Central memory CD8-positive, alpha-beta T cell (primary cell): ENCODE measurements around the gene BPIFB6.

ENCODE experiments used
- ATAC-seq: fragments of 150-1000 bp; cut with Tn5 transposase; replicated peaks from 2 replicates; pipeline ENCODE4 v1.10.0; 2022; ENCODE audit warnings: mild to moderate bottlenecking, moderate FRiP score, moderate number of reproducible peaks; ENCODE audit not compliant: poor library complexity, severe bottlenecking; ENCODE audit errors: extremely low read depth
- DNase-seq, 2 donors: peaks; one replicate each; pipeline ENCODE4 v3.0.0; 2021; ENCODE audit warnings: low spot score in 2 of 2
- H3K27ac Mint-ChIP-seq: one replicate; pipeline ENCODE4 v1.8.0; 2022; ENCODE audit warnings: low read depth, mild to moderate bottlenecking, moderate library complexity, mixed read lengths
- H3K27me3 Mint-ChIP-seq: one replicate; pipeline ENCODE4 v1.8.0; 2022; ENCODE audit warnings: mixed read lengths
- H3K36me3 Mint-ChIP-seq: one replicate; pipeline ENCODE4 v1.8.0; 2022; ENCODE audit warnings: mild to moderate bottlenecking, moderate library complexity, mixed read lengths; ENCODE audit not compliant: insufficient read depth
- H3K4me1 Mint-ChIP-seq: one replicate; pipeline ENCODE4 v1.8.0; 2022; ENCODE audit warnings: mixed read lengths
- H3K4me3 Mint-ChIP-seq: one replicate; pipeline ENCODE4 v1.8.0; 2022; ENCODE audit warnings: mild to moderate bottlenecking, moderate library complexity, mixed read lengths
- H3K9me3 Mint-ChIP-seq: one replicate; pipeline ENCODE4 v1.8.0; 2022; ENCODE audit warnings: mixed read lengths

The BPIFB6 gene

GRCh38 chr20:33071198-33071597, 39.8 kb downstream of the BPIFB6 start:
- Mint-ChIP-seq H3K4me1 (peaks cover 13% of the 10 kb centered on the region), H3K9me3 (no peaks in the 10 kb centered on the region), H3K27ac (no peak overlapping the region), H3K36me3 (no peaks in the 10 kb centered on the region), H3K27me3 (no peaks in the 10 kb centered on the region), H3K4me3 (no peak overlapping the region)
- ATAC-seq (no peak), DNase-seq (no peak)

GRCh38 chr20:33072362-33072761, 40.9 kb downstream of the BPIFB6 start:
- Mint-ChIP-seq H3K4me3 (no peak overlapping the region), H3K36me3 (no peaks in the 10 kb centered on the region), H3K4me1 (peaks cover 13% of the 10 kb centered on the region), H3K27me3 (no peaks in the 10 kb centered on the region), H3K27ac (no peak overlapping the region), H3K9me3 (no peaks in the 10 kb centered on the region)
- no peak for ATAC-seq
- no peak for DNase-seq

- Mint-ChIP-seq H3K36me3 (no peaks in the 10 kb centered on the region), H3K27me3 (no peaks in the 10 kb centered on the region), H3K4me1 (peaks cover 13% of the 10 kb centered on the region), H3K27ac (no peak overlapping the region), H3K9me3 (no peaks in the 10 kb centered on the region), H3K4me3 (no peak overlapping the region)
- ATAC-seq: no peak
- no peak for DNase-seq
Measured at GRCh38 chr20:33072813-33073212, 41.4 kb downstream of the BPIFB6 start.

GRCh38 chr20:33074675-33075074, 43.2 kb downstream of the BPIFB6 start:
- H3K27ac Mint-ChIP-seq: no peak overlapping the region
- H3K4me1 Mint-ChIP-seq: peaks cover 8% of the 10 kb centered on the region
- no peak overlapping the region for H3K4me3 Mint-ChIP-seq
- DNase-seq: no peak
- no peaks in the 10 kb centered on the region for H3K9me3 Mint-ChIP-seq
- no peak for ATAC-seq
- H3K27me3 Mint-ChIP-seq: no peaks in the 10 kb centered on the region
- H3K36me3 Mint-ChIP-seq: no peaks in the 10 kb centered on the region

GRCh38 chr20:33075281-33075680, 43.8 kb downstream of the BPIFB6 start:
- DNase-seq: no peak
- ATAC-seq: no peak
- Mint-ChIP-seq H3K9me3 (no peaks in the 10 kb centered on the region), H3K4me3 (no peak overlapping the region), H3K27me3 (no peaks in the 10 kb centered on the region), H3K4me1 (peaks cover 8% of the 10 kb centered on the region), H3K27ac (no peak overlapping the region), H3K36me3 (no peaks in the 10 kb centered on the region)

GRCh38 chr20:33076662-33077372, 45.4 kb downstream of the BPIFB6 start:
- Mint-ChIP-seq H3K36me3 (no peaks in the 10 kb centered on the region), H3K4me3 (no peak overlapping the region), H3K27me3 (no peaks in the 10 kb centered on the region), H3K4me1 (peaks cover 8% of the 10 kb centered on the region), H3K9me3 (no peaks in the 10 kb centered on the region), H3K27ac (no peak overlapping the region)
- ATAC-seq: no peak
- no peak for DNase-seq

GRCh38 chr20:33079259-33079658, 47.8 kb downstream of the BPIFB6 start, which contains the start of gene BPIFB4:
Gene BPIFB4, plus strand, starts transcription at chr20:33079643. Its CDS starts 1,884 bp downstream, at chr20:33081527.
- no peak within 1 kb of the TSS for H3K4me3 Mint-ChIP-seq
- no peaks in the 10 kb centered on the region for H3K27me3 Mint-ChIP-seq
- ATAC-seq (no peak), DNase-seq (no peak)
- no peaks in the 10 kb centered on the region for H3K9me3 Mint-ChIP-seq
- H3K36me3 Mint-ChIP-seq: no peaks in the 10 kb centered on the region
- peaks cover 8% of the 10 kb centered on the region for H3K4me1 Mint-ChIP-seq
- no peak within 1 kb of the TSS for H3K27ac Mint-ChIP-seq

GRCh38 chr20:33081411-33082154, 50.1 kb downstream of the BPIFB6 start:
- no peak for DNase-seq
- H3K4me3 Mint-ChIP-seq: no peak overlapping the region
- H3K9me3 Mint-ChIP-seq: no peaks in the 10 kb centered on the region
- H3K27me3 Mint-ChIP-seq: no peaks in the 10 kb centered on the region
- H3K27ac Mint-ChIP-seq: no peak overlapping the region
- H3K36me3 Mint-ChIP-seq: no peaks in the 10 kb centered on the region
- no peak for ATAC-seq
- no peaks in the 10 kb centered on the region for H3K4me1 Mint-ChIP-seq

GRCh38 chr20:33082546-33082945, 51.1 kb downstream of the BPIFB6 start:
- Mint-ChIP-seq H3K4me3 (no peak overlapping the region), H3K9me3 (no peaks in the 10 kb centered on the region), H3K4me1 (no peaks in the 10 kb centered on the region), H3K36me3 (no peaks in the 10 kb centered on the region), H3K27me3 (no peaks in the 10 kb centered on the region), H3K27ac (no peak overlapping the region)
- DNase-seq (no peak), ATAC-seq (no peak)

GRCh38 chr20:33083544-33084340, 52.3 kb downstream of the BPIFB6 start:
- H3K36me3 Mint-ChIP-seq: no peaks in the 10 kb centered on the region
- no peaks in the 10 kb centered on the region for H3K9me3 Mint-ChIP-seq
- DNase-seq: no peak
- ATAC-seq: no peak
- H3K27ac Mint-ChIP-seq: no peak overlapping the region
- H3K27me3 Mint-ChIP-seq: no peaks in the 10 kb centered on the region
- no peak overlapping the region for H3K4me3 Mint-ChIP-seq
- H3K4me1 Mint-ChIP-seq: no peaks in the 10 kb centered on the region

- Mint-ChIP-seq H3K9me3 (no peaks in the 10 kb centered on the region), H3K4me1 (no peaks in the 10 kb centered on the region), H3K27ac (no peak overlapping the region), H3K36me3 (no peaks in the 10 kb centered on the region), H3K4me3 (no peak overlapping the region), H3K27me3 (no peaks in the 10 kb centered on the region)
- ATAC-seq (no peak), DNase-seq (no peak)
Measured at GRCh38 chr20:33084722-33085121, 53.3 kb downstream of the BPIFB6 start.

- Mint-ChIP-seq H3K36me3 (no peaks in the 10 kb centered on the region), H3K9me3 (no peaks in the 10 kb centered on the region)
Measured at GRCh38 chr20:33086052-33086722, 54.7 kb downstream of the BPIFB6 start.

More at GRCh38 chr20:33086052-33086722, 54.7 kb downstream of the BPIFB6 start:
- Mint-ChIP-seq H3K4me1 (no peaks in the 10 kb centered on the region), H3K27me3 (no peaks in the 10 kb centered on the region), H3K4me3 (no peak overlapping the region), H3K27ac (no peak overlapping the region)
- DNase-seq (no peak), ATAC-seq (no peak)
